Karpas-422 (cell line): ENCODE measurements around the gene EEIG2. TPM values are rescaled to one million over a fixed set of nuclear protein-coding genes. Genes with fewer than 3 reads are reported as not detected.
"Not testable (repeated sequence)": the region's sequence is repeated elsewhere in the genome, so short reads cannot be mapped to it uniquely, and the experiment has no call there.

Experiments
- DNase-seq: peaks from one replicate; pipeline ENCODE4 v3.0.0-alpha.2; 2015
- H2AFZ ChIP-seq: fragments of 200-600 bp; sonication (generic); 2 replicates; pipeline ENCODE4 v1.6.1; 2014; ENCODE audit warnings: antibody characterized with exemption, low read length, mixed read lengths
- H3K27ac ChIP-seq: fragments of 200-600 bp; sonication (generic); 2 replicates; pipeline ENCODE4 v1.5.1; 2014; ENCODE audit warnings: mild to moderate bottlenecking, low read length, moderate library complexity
- H3K27me3 ChIP-seq: fragments of 200-600 bp; sonication (generic); 2 replicates; pipeline ENCODE4 v1.6.1; 2014; ENCODE audit warnings: low read length, mixed read lengths
- H3K36me3 ChIP-seq: fragments of 200-600 bp; sonication (generic); 2 replicates; pipeline ENCODE4 v1.6.1; 2014; ENCODE audit warnings: low read length, mixed read lengths; ENCODE audit not compliant: insufficient read depth
- H3K4me1 ChIP-seq: fragments of 200-600 bp; sonication (generic); 2 replicates; pipeline ENCODE4 v1.6.1; 2014; ENCODE audit warnings: mild to moderate bottlenecking, low read length, mixed read lengths
- H3K4me2 ChIP-seq: fragments of 200-600 bp; sonication (generic); 2 replicates; pipeline ENCODE4 v1.6.1; 2014; ENCODE audit warnings: low read length, low read depth, mild to moderate bottlenecking; ENCODE audit not compliant: poor library complexity, severe bottlenecking
- H3K4me3 ChIP-seq: fragments of 200-600 bp; sonication (generic); 2 replicates; pipeline ENCODE4 v1.5.1; 2014; ENCODE audit warnings: mild to moderate bottlenecking, antibody characterized with exemption, low read length, mixed read lengths
- H3K79me2 ChIP-seq: fragments of 200-600 bp; sonication (generic); 2 replicates; pipeline ENCODE4 v1.6.1; 2014; ENCODE audit warnings: mild to moderate bottlenecking, low read length, mixed read lengths
- H3K9ac ChIP-seq: fragments of 200-600 bp; sonication (generic); 2 replicates; pipeline ENCODE4 v1.6.0; 2014; ENCODE audit warnings: low read length
- H3K9me2 ChIP-seq: fragments of 200-600 bp; sonication (generic), shearing (Covaris generic); replicated peaks from 2 replicates; pipeline ENCODE4 v1.6.0; 2014; ENCODE audit warnings: mild to moderate bottlenecking, low read length, moderate library complexity; ENCODE audit not compliant: insufficient read depth
- H3K9me3 ChIP-seq: fragments of 300-700, 200-600 bp; sonication (generic); 2 replicates; pipeline ENCODE4 v1.6.1; 2014; ENCODE audit warnings: low read length, mixed read lengths
- H4K20me1 ChIP-seq: fragments of 200-600 bp; sonication (generic); 2 replicates; pipeline ENCODE4 v1.6.1; 2014; ENCODE audit warnings: mild to moderate bottlenecking, antibody characterized with exemption, low read length, low read depth; ENCODE audit not compliant: insufficient read depth
- total RNA-seq: library from RNA; depleted of rRNA; stranded (reverse); fragments of >200 nt; shearing (Covaris generic); gene quantifications from 2 replicates; pipeline ENCODE4 v1.2.3, GENCODE V29; 2014; ENCODE audit warnings: low replicate concordance

Gene EEIG2
- total RNA-seq, 1 experiment from 2014 or later: 5.0 TPM

DNA sequence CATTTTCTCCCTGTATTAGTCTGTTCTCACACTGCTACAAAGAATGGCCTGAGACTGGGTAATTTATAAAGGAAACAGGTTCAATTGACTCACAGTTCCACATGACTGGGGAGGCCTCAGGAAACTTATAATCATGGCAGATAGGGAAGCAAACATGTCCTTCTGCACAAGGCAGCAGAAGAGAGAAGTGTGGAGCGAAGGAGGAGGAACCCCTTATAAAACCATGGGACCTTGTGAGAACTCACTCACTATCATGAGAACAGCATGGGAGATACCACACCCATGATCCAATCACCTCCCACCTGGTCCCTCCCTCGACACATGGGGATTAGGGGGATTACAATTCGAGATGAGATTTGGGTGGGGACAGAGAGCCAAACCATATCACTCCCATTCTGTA is 35.2 kb upstream of the EEIG2 start:
- Histone ChIP-seq H3K27me3 (no peaks in the 10 kb centered on the region), H3K4me3 (no peak overlapping the region), H3K36me3 (no peaks in the 10 kb centered on the region), H3K9me2 (no peaks in the 10 kb centered on the region), H3K9ac (no peak overlapping the region), H4K20me1 (no peaks in the 10 kb centered on the region), H3K9me3 (no peaks in the 10 kb centered on the region), H3K79me2 (no peaks in the 10 kb centered on the region), H3K27ac (no peak overlapping the region), H3K4me1 (no peaks in the 10 kb centered on the region), H2AFZ (no peak overlapping the region), H3K4me2 (no peak overlapping the region)
- DNase-seq: no peak

DNA sequence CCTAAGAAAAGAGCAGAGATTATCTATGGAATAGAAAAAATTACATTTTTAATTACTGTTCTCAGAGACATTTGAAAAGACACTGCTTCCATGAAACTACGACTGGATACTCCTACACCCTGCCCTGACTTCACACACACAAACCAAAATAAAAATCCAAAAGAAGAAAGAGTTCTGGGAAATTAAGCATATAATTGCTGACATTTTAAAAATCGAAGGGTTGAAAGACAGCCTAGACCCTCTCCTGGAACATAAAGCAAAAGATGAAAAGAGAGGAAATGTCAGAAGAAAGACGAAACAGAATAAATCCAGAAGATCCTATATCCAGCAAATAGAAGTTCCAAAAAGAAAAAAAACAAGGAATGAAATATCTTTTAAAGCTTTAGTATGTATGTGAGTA is 32.8 kb upstream of the EEIG2 start:
- H3K4me2 ChIP-seq: no peak overlapping the region
- no peaks in the 10 kb centered on the region for H3K9me3 ChIP-seq
- no peak overlapping the region for H3K9ac ChIP-seq
- no peak overlapping the region for H2AFZ ChIP-seq
- no peaks in the 10 kb centered on the region for H3K4me1 ChIP-seq
- no peaks in the 10 kb centered on the region for H3K79me2 ChIP-seq
- no peak for DNase-seq
- no peaks in the 10 kb centered on the region for H3K27me3 ChIP-seq
- H3K27ac ChIP-seq: no peak overlapping the region
- no peaks in the 10 kb centered on the region for H3K9me2 ChIP-seq
- no peaks in the 10 kb centered on the region for H4K20me1 ChIP-seq
- no peaks in the 10 kb centered on the region for H3K36me3 ChIP-seq
- no peak overlapping the region for H3K4me3 ChIP-seq

DNA sequence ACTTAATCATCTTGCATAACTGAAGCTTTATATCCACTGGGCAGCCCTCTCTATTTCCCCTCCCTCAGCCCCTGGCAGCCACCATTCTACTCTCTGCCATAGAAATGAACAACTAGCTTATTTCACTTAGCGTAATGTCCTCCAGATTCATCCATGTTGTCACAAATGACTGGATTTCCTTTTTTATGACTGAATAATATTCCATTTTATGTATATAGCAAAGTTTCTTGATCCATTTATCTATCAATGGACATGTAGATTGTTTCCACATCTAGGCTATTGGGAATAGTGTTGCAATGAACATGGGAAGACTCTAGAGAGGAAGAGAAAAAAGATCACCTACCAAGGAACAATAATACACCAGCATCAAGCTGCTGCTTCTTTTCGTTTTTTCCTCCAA is 32.1 kb upstream of the EEIG2 start:
- Histone ChIP-seq H3K27ac (no peak overlapping the region), H2AFZ (no peak overlapping the region), H3K27me3 (no peaks in the 10 kb centered on the region), H4K20me1 (no peaks in the 10 kb centered on the region), H3K4me1 (no peaks in the 10 kb centered on the region), H3K9me3 (no peaks in the 10 kb centered on the region), H3K4me3 (no peak overlapping the region), H3K9me2 (no peaks in the 10 kb centered on the region), H3K36me3 (no peaks in the 10 kb centered on the region), H3K9ac (no peak overlapping the region), H3K79me2 (no peaks in the 10 kb centered on the region), H3K4me2 (no peak overlapping the region)
- no peak for DNase-seq

DNA sequence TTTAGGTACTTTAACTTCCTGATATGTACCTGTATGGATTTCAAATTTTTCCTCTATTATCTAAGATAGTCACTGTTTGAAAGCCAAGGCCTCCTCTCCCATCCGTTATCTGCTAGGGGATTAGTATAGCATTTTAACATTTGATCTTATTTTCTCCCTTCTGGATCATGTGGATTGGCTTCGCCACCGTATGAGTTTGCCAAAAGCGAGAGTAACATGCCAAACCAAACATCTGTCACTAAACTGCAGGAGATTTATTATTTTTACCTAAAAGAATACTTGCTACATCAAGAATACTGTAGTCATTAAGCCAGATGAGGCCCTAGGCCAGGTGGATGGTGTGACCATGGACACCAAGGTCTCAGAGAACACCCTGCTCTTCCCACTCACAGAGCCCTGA is 28.5 kb upstream of the EEIG2 start:
- H2AFZ ChIP-seq: no peak overlapping the region
- H3K4me1 ChIP-seq: no peaks in the 10 kb centered on the region
- H3K27ac ChIP-seq: no peak overlapping the region
- H4K20me1 ChIP-seq: no peaks in the 10 kb centered on the region
- H3K27me3 ChIP-seq: no peaks in the 10 kb centered on the region
- H3K36me3 ChIP-seq: no peaks in the 10 kb centered on the region
- no peak overlapping the region for H3K4me3 ChIP-seq
- H3K4me2 ChIP-seq: no peak overlapping the region
- no peaks in the 10 kb centered on the region for H3K9me2 ChIP-seq
- no peaks in the 10 kb centered on the region for H3K9me3 ChIP-seq
- no peak overlapping the region for H3K9ac ChIP-seq
- DNase-seq: no peak
- H3K79me2 ChIP-seq: no peaks in the 10 kb centered on the region

DNA sequence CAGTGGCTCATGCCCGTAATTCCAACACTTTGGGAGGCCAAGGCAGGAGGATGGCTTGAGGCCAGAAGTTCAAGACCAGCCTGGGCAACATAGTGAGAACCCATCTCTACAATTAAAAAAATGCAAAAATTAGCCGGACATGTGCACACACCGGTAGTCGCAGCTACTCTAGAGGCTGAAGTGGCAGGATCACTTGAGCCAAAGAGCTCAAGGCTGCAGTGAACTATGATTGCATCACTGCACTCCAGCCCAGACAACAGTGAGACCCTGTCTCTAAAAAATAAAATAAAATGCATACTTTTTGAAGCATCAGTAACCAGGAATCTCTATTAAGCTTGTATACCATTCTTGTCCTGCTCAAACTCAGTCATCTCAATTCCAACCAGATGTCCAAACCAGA is 27.2 kb upstream of the EEIG2 start:
- Histone ChIP-seq H3K9ac (no peak overlapping the region), H3K9me3 (no peaks in the 10 kb centered on the region), H2AFZ (no peak overlapping the region), H3K36me3 (no peaks in the 10 kb centered on the region), H3K9me2 (no peaks in the 10 kb centered on the region), H3K4me1 (no peaks in the 10 kb centered on the region), H3K27me3 (no peaks in the 10 kb centered on the region), H3K4me3 (no peak overlapping the region), H4K20me1 (no peaks in the 10 kb centered on the region), H3K27ac (no peak overlapping the region), H3K4me2 (no peak overlapping the region), H3K79me2 (no peaks in the 10 kb centered on the region)
- no peak for DNase-seq

DNA sequence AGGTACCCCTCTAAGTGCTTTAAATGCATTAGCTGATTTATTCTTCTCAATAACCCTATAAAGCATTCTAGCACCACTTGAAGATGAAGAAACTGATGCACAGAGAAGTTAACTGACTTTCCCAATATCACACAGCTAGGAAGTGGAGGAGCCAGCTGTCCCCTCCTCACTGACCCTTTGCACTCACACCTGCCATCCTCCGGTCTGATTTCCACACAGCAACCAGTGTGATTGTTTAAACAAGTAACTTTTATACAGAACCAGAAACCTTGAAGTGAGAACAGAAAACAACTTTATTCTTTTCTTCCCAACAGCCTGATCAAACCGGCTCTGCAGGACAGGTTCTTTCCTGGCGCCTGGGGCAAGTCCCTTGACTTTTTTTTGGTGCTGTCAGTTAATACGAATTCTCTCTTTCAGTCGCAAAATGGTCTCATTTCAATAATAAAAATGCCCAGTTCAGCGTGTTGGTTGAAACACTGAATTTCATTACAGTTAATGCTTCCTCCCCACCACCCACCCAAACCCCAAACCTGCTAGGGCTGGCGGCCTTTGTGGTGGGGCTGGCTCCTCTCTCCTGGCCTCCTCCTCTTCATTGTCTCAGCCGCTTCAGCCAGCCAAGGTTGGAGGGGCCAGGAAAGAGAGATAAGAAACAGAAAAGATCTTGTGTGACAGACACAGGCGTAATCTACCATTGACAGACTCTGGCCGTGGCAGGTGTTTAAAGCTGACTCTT is 26.4 kb upstream of the EEIG2 start:
- H3K4me3 ChIP-seq: no peak overlapping the region
- no peaks in the 10 kb centered on the region for H4K20me1 ChIP-seq
- no peaks in the 10 kb centered on the region for H3K9me2 ChIP-seq
- no peak overlapping the region for H3K27ac ChIP-seq
- H3K4me2 ChIP-seq: no peak overlapping the region
- DNase-seq: no peak
- no peaks in the 10 kb centered on the region for H3K9me3 ChIP-seq
- no peak overlapping the region for H2AFZ ChIP-seq
- no peaks in the 10 kb centered on the region for H3K36me3 ChIP-seq
- no peaks in the 10 kb centered on the region for H3K79me2 ChIP-seq
- no peaks in the 10 kb centered on the region for H3K4me1 ChIP-seq
- H3K9ac ChIP-seq: no peak overlapping the region
- H3K27me3 ChIP-seq: no peaks in the 10 kb centered on the region

DNA sequence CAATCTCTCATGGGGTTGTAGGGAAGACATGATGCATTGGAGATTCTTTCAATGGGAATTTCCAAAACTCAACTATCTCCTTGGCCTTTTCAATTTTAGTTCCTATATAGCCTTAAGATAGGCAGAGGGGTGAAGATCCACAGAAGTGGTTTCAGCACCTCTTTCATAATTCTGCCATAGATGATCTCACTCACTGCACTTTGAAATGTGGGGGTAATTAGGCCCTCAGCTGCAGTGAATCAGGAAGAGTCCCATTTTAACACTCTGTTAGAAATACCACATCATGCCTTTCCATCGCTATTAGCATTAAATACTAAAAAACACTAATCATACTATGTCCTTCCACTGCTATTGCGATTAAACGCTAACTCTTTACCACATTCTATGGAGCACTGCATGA is 25.1 kb upstream of the EEIG2 start:
- no peaks in the 10 kb centered on the region for H3K36me3 ChIP-seq
- no peaks in the 10 kb centered on the region for H4K20me1 ChIP-seq
- H3K79me2 ChIP-seq: no peaks in the 10 kb centered on the region
- no peak for DNase-seq
- H3K4me2 ChIP-seq: no peak overlapping the region
- no peaks in the 10 kb centered on the region for H3K27me3 ChIP-seq
- no peaks in the 10 kb centered on the region for H3K4me1 ChIP-seq
- H3K9ac ChIP-seq: no peak overlapping the region
- no peak overlapping the region for H2AFZ ChIP-seq
- no peaks in the 10 kb centered on the region for H3K9me3 ChIP-seq
- H3K27ac ChIP-seq: no peak overlapping the region
- H3K4me3 ChIP-seq: no peak overlapping the region
- H3K9me2 ChIP-seq: no peaks in the 10 kb centered on the region

DNA sequence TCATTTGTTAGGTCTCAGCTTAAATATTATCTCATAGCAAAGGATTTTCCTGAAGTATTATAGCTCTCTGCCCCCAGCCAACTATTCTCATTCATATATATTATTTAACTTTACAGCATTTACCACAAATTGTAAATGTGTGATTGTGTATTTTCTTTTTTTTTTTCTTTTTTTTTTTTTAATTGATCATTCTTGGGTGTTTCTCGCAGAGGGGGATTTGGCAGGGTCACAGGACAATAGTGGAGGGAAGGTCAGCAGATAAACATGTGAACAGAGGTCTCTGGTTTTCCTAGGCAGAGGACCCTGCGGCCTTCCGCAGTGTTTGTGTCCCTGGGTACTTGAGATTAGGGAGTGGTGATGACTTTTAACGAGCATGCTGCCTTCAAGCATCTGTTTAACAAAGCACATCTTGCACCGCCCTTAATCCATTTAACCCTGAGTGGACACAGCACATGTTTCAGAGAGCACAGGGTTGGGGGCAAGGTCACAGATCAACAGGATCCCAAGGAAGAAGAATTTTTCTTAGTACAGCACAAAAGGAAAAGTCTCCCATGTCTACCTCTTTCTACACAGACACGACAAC is 24.5 kb upstream of the EEIG2 start:
- not testable (repeated sequence) for H3K36me3 ChIP-seq, H2AFZ ChIP-seq, H3K27ac ChIP-seq, H3K4me2 ChIP-seq, H3K4me3 ChIP-seq, H3K9ac ChIP-seq, DNase-seq, H3K4me1 ChIP-seq, H3K79me2 ChIP-seq, H4K20me1 ChIP-seq, H3K9me2 ChIP-seq, H3K9me3 ChIP-seq, H3K27me3 ChIP-seq
